ENCODE data around the gene SNAP91.
"Not testable (repeated sequence)": the region's sequence is repeated elsewhere in the genome, so short reads cannot be mapped to it uniquely, and the experiment has no call there.

DNA sequence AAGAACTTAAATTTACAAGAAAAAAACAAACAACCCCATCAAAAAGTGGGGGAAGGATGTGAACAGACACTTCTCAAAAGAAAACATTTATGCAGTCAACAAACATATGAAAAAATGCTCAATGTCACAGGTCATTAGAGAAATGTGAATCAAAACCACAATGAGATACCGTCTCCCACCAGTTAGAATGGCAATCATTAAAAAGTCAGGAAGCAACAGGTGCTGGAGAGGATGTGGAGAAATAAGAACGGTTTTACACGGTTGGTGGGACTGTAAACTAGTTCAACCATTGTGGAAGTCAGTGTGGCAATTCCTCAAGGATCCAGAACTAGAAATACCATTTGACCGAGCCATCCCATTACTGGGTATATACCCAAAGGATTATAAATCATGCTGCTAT, 157.2 kb downstream of the SNAP91 start:
- TF ChIP-seq, protein P1, sequence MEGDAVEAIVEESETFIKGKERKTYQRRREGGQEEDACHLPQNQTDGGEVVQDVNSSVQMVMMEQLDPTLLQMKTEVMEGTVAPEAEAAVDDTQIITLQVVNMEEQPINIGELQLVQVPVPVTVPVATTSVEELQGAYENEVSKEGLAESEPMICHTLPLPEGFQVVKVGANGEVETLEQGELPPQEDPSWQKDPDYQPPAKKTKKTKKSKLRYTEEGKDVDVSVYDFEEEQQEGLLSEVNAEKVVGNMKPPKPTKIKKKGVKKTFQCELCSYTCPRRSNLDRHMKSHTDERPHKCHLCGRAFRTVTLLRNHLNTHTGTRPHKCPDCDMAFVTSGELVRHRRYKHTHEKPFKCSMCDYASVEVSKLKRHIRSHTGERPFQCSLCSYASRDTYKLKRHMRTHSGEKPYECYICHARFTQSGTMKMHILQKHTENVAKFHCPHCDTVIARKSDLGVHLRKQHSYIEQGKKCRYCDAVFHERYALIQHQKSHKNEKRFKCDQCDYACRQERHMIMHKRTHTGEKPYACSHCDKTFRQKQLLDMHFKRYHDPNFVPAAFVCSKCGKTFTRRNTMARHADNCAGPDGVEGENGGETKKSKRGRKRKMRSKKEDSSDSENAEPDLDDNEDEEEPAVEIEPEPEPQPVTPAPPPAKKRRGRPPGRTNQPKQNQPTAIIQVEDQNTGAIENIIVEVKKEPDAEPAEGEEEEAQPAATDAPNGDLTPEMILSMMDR (IDR thresholded peaks at IDR 0.05): not testable (repeated sequence)
- not testable (repeated sequence) for TF ChIP-seq POLR2AphosphoS5 (IDR thresholded peaks at IDR 0.05; ENCODE audit: low read depth, low read length); SIN3A (IDR thresholded peaks at IDR 0.05; ENCODE audit: borderline replicate concordance, insufficient read depth, low read depth, low read length); TCF7L2 (IDR thresholded peaks at IDR 0.05; ENCODE audit: low read depth, low read length)
- TF ChIP-seq, protein P2, sequence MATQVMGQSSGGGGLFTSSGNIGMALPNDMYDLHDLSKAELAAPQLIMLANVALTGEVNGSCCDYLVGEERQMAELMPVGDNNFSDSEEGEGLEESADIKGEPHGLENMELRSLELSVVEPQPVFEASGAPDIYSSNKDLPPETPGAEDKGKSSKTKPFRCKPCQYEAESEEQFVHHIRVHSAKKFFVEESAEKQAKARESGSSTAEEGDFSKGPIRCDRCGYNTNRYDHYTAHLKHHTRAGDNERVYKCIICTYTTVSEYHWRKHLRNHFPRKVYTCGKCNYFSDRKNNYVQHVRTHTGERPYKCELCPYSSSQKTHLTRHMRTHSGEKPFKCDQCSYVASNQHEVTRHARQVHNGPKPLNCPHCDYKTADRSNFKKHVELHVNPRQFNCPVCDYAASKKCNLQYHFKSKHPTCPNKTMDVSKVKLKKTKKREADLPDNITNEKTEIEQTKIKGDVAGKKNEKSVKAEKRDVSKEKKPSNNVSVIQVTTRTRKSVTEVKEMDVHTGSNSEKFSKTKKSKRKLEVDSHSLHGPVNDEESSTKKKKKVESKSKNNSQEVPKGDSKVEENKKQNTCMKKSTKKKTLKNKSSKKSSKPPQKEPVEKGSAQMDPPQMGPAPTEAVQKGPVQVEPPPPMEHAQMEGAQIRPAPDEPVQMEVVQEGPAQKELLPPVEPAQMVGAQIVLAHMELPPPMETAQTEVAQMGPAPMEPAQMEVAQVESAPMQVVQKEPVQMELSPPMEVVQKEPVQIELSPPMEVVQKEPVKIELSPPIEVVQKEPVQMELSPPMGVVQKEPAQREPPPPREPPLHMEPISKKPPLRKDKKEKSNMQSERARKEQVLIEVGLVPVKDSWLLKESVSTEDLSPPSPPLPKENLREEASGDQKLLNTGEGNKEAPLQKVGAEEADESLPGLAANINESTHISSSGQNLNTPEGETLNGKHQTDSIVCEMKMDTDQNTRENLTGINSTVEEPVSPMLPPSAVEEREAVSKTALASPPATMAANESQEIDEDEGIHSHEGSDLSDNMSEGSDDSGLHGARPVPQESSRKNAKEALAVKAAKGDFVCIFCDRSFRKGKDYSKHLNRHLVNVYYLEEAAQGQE (IDR thresholded peaks at IDR 0.05; ENCODE audit: insufficient read depth in 1 of 2, low read depth in 2 of 2, low read length in 1 of 2): not testable (repeated sequence)

All from Panc1 (cell line).